ENCODE measurements around the gene CD244.

DNA sequence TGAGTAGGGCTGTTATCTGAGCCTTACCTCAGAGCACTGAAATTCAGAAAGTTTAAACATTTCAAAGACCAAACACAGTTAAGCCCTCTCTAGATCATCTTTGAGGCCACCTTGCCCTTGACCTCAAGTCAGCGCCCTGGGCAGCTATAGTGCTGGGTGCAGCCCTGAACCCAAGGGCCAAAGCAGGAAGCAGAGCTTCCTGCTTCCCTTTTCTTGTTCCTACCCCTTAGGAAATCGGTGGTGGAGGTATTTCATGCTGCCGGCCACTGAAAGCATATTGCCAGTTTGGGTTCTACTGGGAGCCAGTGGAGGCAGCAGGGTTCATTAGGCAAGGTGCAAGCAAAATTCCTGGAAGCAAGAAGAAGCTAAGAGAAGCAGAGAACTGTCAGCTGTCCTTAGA is 26.1 kb downstream of the CD244 start:
- TF ChIP-seq, protein P1, sequence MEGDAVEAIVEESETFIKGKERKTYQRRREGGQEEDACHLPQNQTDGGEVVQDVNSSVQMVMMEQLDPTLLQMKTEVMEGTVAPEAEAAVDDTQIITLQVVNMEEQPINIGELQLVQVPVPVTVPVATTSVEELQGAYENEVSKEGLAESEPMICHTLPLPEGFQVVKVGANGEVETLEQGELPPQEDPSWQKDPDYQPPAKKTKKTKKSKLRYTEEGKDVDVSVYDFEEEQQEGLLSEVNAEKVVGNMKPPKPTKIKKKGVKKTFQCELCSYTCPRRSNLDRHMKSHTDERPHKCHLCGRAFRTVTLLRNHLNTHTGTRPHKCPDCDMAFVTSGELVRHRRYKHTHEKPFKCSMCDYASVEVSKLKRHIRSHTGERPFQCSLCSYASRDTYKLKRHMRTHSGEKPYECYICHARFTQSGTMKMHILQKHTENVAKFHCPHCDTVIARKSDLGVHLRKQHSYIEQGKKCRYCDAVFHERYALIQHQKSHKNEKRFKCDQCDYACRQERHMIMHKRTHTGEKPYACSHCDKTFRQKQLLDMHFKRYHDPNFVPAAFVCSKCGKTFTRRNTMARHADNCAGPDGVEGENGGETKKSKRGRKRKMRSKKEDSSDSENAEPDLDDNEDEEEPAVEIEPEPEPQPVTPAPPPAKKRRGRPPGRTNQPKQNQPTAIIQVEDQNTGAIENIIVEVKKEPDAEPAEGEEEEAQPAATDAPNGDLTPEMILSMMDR (IDR thresholded peaks at IDR 0.05; ENCODE audit: poor library complexity): no peak
- no peak for TF ChIP-seq EZH2phosphoT487 (IDR thresholded peaks at IDR 0.05; ENCODE audit: low read depth, severe bottlenecking, unreplicated experiment)

All from hepatocyte (in vitro differentiated cells).